Liver (tissue), 9 donors: ENCODE results near the gene SMAP2. TPM values are rescaled to one million over a fixed set of nuclear protein-coding genes. Genes with fewer than 3 reads are reported as not detected.

Source experiments
- DNase-seq: peaks from one replicate; pipeline ENCODE4 v3.0.0-alpha.2; 2017; ENCODE audit warnings: low spot score
- H3K27ac ChIP-seq, 2 donors: one replicate each; pipeline ENCODE4 v1.7.0; 2013; ENCODE audit warnings: inconsistent platforms in 2 of 2, low read length in 2 of 2, control low read depth in 1 of 2, low read depth in 1 of 2, mild to moderate bottlenecking in 1 of 2
- H3K27me3 ChIP-seq, 4 donors: one replicate each; pipeline versions ENCODE4 v1.6.1 to v1.7.0; 2013; ENCODE audit warnings: low read length in 3 of 4, inconsistent platforms in 1 of 4, mild to moderate bottlenecking in 1 of 4, moderate library complexity in 1 of 4; ENCODE audit not compliant: control insufficient read depth in 4 of 4, insufficient read depth in 4 of 4
- H3K36me3 ChIP-seq, 4 donors: one replicate each; pipeline versions ENCODE4 v1.6.1 to v1.7.0; 2013; ENCODE audit warnings: low read length in 3 of 4, mild to moderate bottlenecking in 3 of 4, low read depth in 1 of 4, moderate library complexity in 1 of 4; ENCODE audit not compliant: control insufficient read depth in 4 of 4, insufficient read depth in 3 of 4
- H3K4me1 ChIP-seq, 4 donors: one replicate each; pipeline versions ENCODE4 v1.6.1 to v1.7.0; 2013; ENCODE audit warnings: low read length in 3 of 4, mild to moderate bottlenecking in 3 of 4, moderate library complexity in 1 of 4; ENCODE audit not compliant: control insufficient read depth in 4 of 4, insufficient read depth in 4 of 4
- H3K4me3 ChIP-seq, 3 donors: one replicate each; pipeline versions ENCODE4 v1.6.1 to v1.7.0; 2013; ENCODE audit warnings: low read length in 3 of 3, control low read depth in 1 of 3, low read depth in 1 of 3, mild to moderate bottlenecking in 1 of 3
- H3K9ac ChIP-seq, 2 donors: one replicate each; pipeline ENCODE4 v1.7.0; 2013; ENCODE audit warnings: low read length in 2 of 2, mild to moderate bottlenecking in 2 of 2, moderate library complexity in 2 of 2, control low read depth in 1 of 2, low read depth in 1 of 2
- H3K9me3 ChIP-seq, 4 donors: one replicate each; pipeline versions ENCODE4 v1.6.1 to v1.7.0; 2013; ENCODE audit warnings: low read length in 3 of 4; ENCODE audit not compliant: control insufficient read depth in 4 of 4
- EGR1 ChIP-seq, 2 donors: IDR thresholded peaks; 2 replicates each; pipeline ENCODE4 v1.6.1; 2016 to 2018; ENCODE audit warnings: antibody characterized with exemption in 2 of 2, low read depth in 2 of 2
- GABPA ChIP-seq, 2 donors: IDR thresholded peaks in 1 of 2; conservative IDR thresholded peaks in 1 of 2; 2 replicates each; pipeline ENCODE4 v1.6.1; 2016; ENCODE audit warnings: antibody characterized with exemption in 2 of 2, mild to moderate bottlenecking in 1 of 2, moderate library complexity in 1 of 2
- HNF4G ChIP-seq: IDR thresholded peaks from 2 replicates; pipeline ENCODE4 v1.6.1; 2016; ENCODE audit warnings: antibody characterized with exemption
- JUND ChIP-seq, 2 donors: IDR thresholded peaks; 2 replicates each; pipeline ENCODE4 v1.6.1; 2016; ENCODE audit warnings: antibody characterized with exemption in 2 of 2
- NR2F2 ChIP-seq: IDR thresholded peaks from 2 replicates; pipeline ENCODE4 v1.6.1; 2016; ENCODE audit warnings: antibody characterized with exemption
- RAD21 ChIP-seq, 2 donors: IDR thresholded peaks; 2 replicates each; pipeline ENCODE4 v1.6.1; 2016; ENCODE audit warnings: antibody characterized with exemption in 2 of 2, mild to moderate bottlenecking in 2 of 2
- SP1 ChIP-seq: IDR thresholded peaks from 2 replicates; pipeline ENCODE4 v1.6.1; 2018; ENCODE audit warnings: antibody characterized with exemption, mild to moderate bottlenecking
- YY1 ChIP-seq: IDR thresholded peaks from 2 replicates; pipeline ENCODE4 v1.6.1; 2016; ENCODE audit warnings: antibody characterized with exemption, mild to moderate bottlenecking
- WGBS: extraction: QIAGEN DNeasy Blood & Tissue Kit; methylation state at CpG from one replicate; pipeline ENCODE4 v1.1.7; 2013; 5-methylcytosine and 5-hydroxymethylcytosine counted together
- polyA plus RNA-seq, 2 donors: library from polyadenylated mRNA; stranded (reverse) in 1 of 2; unstranded in 1 of 2; fragments of 200-250 nt in 1 of 2; fragments of >200 nt in 1 of 2; fragmentation: Nextera tagmentation in 1 of 2; extraction: Ambion mirVana in 1 of 2; gene quantifications; one replicate each; pipeline versions ENCODE4 v1.2.1 to v1.2.3, GENCODE V29; 2013 to 2015
- total RNA-seq, 2 donors: library from RNA; depleted of rRNA; stranded (reverse); fragments of >200 nt; gene quantifications; one replicate each; pipeline ENCODE4 v1.2.3, GENCODE V29; 2014
- TF ChIP-seq, protein P1 (sequence below): IDR thresholded peaks from 2 replicates; pipeline ENCODE4 v1.6.1; 2016; ENCODE audit warnings: antibody characterized with exemption, mild to moderate bottlenecking
- TF ChIP-seq, protein P2 (sequence below): IDR thresholded peaks from 2 replicates; pipeline ENCODE4 v1.6.1; 2016; ENCODE audit warnings: antibody characterized with exemption
- TF ChIP-seq, protein P3 (sequence below): IDR thresholded peaks from 2 replicates; pipeline ENCODE4 v1.6.1; 2016; ENCODE audit warnings: antibody characterized with exemption
- donor health status: healthy.
- donor health status: healthy.
- donor health status: healthy.
- donor health status: healthy.
- donor health status: healthy.

Gene SMAP2
- total and polyA plus RNA-seq, 4 donors: 20.0 to 36.8 (median 29.8) TPM

DNA sequence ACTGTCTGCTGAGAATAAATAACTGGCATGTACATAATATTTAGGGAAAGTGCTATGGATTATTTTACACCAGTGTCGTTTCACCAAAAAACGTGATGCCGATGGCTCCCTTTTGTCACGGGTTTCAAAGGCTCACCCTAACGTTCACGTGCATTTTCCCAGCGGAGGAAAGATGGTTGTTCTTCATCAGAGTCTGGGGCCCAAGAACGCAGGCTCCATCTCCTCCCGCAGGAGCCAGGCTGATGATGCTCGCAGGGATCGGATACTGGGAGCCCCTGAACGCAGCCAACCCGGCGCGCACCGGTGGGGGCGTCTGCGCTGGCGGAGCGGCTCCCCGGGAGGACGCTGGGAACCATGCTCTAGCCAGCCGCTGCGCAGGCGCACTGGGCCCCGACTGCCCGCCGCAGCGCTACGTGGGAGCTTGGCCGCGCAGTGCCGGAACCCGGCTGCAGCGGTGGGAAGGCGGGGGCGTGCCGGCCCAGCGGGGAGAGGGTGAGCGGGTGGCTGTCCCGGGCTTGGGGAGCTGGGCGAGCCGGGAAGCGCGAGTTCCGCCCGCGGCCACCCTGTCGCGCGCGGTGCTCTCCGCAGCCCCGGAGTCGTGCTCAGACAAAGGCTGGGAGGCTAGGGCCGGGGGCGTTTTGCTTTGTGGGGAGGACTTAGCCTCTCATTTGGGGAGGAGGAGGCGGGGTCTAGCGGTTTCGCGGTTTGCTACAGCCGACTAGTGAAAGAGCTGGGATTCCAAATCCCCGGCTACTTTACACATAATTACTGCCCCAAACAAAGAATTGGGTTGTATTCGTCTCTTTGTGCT is 76.4 kb downstream of the SMAP2 start, which contains the start of gene ZFP69B:
ZFP69B (plus strand) TSS at position 793 of the 811 bp plus-strand sequence. CDS start 486 bp downstream, outside the sequence.
- Histone ChIP-seq H3K9me3 (peaks cover 2 to 15% (median 6%) of the 10 kb centered on the region in 4 donors), H3K4me1 (peaks cover 0 to 15% (median 7%) of the 10 kb centered on the region in 4 donors), H3K36me3 (no peaks in the 10 kb centered on the region), H3K9ac (peak within 1 kb of the TSS; percentile 9 to 60), H3K4me3 (peak within 1 kb of the TSS; percentile 73 to 78 (median 74)), H3K27me3 (no peaks in the 10 kb centered on the region), H3K27ac (peak within 1 kb of the TSS; percentile 40 to 75)
- TF ChIP-seq YY1 (peak; percentile 56), EGR1 (IDR thresholded peaks at IDR 0.05; ENCODE audit: low read depth in 2 of 2) (peak; percentile 70 to 92)
- TF ChIP-seq, protein P1, sequence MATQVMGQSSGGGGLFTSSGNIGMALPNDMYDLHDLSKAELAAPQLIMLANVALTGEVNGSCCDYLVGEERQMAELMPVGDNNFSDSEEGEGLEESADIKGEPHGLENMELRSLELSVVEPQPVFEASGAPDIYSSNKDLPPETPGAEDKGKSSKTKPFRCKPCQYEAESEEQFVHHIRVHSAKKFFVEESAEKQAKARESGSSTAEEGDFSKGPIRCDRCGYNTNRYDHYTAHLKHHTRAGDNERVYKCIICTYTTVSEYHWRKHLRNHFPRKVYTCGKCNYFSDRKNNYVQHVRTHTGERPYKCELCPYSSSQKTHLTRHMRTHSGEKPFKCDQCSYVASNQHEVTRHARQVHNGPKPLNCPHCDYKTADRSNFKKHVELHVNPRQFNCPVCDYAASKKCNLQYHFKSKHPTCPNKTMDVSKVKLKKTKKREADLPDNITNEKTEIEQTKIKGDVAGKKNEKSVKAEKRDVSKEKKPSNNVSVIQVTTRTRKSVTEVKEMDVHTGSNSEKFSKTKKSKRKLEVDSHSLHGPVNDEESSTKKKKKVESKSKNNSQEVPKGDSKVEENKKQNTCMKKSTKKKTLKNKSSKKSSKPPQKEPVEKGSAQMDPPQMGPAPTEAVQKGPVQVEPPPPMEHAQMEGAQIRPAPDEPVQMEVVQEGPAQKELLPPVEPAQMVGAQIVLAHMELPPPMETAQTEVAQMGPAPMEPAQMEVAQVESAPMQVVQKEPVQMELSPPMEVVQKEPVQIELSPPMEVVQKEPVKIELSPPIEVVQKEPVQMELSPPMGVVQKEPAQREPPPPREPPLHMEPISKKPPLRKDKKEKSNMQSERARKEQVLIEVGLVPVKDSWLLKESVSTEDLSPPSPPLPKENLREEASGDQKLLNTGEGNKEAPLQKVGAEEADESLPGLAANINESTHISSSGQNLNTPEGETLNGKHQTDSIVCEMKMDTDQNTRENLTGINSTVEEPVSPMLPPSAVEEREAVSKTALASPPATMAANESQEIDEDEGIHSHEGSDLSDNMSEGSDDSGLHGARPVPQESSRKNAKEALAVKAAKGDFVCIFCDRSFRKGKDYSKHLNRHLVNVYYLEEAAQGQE: no peak
- WGBS: under 1% methylated on average over 64 of the region's 64 CpGs
- DNase-seq: peak; percentile 90

DNA sequence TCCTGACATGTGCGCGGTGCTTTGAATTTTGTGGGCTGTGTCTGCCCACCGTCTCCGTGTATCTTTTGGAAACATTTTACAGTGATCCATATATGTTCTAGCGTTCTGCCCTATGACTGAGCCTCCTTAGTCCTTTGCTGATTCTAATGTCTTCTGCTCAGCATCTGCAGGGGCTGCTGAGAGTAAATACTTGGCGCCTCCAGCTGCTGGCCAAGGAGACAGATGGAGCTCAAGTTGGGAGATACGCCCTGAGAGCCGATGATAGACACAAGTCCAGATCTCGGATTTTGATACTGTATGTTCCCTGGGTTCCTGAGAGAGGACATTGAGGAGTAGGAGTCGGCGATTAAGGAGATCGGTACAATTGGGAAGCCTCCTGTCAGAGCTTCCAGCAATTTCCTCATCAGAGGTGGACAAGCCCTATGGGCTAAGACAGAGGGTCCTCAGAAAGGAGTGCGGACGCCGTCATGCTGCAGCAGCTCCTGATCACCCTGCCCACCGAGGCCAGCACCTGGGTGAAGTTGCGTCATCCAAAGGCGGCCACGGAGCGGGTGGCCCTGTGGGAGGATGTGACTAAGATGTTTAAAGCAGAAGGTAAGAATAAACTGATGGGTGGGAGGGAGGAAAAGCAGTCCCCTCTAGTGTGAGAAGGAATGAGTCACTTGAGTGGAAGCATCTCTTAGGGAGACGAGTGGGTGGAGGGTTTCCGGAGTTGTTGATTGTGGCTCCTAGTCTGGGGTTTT is 77.1 kb downstream of the SMAP2 start:
- H3K9ac ChIP-seq: peak overlapping the region; percentile 8 to 60
- H3K4me3 ChIP-seq: peak overlapping the region; percentile 50 to 78 (median 73)
- H3K36me3 ChIP-seq: no peaks in the 10 kb centered on the region
- peak; percentile 33 for DNase-seq
- TF ChIP-seq EGR1 (IDR thresholded peaks at IDR 0.05; ENCODE audit: low read depth in 2 of 2) (no peak), JUND (IDR thresholded peaks at IDR 0.05) (no peak), SP1 (no peak), RAD21 (IDR thresholded peaks at IDR 0.05) (no peak), HNF4G (no peak), YY1 (no peak), GABPA (IDR thresholded peaks at IDR 0.05 in 1 of 2, conservative IDR thresholded peaks at IDR 0.05 in 1 of 2) (no peak), NR2F2 (no peak)
- peak overlapping the region; percentile 40 to 75 for H3K27ac ChIP-seq
- H3K27me3 ChIP-seq: no peaks in the 10 kb centered on the region
- WGBS: 28% methylated on average over 22 of the region's 22 CpGs
- H3K9me3 ChIP-seq: peaks cover 6 to 14% (median 8%) of the 10 kb centered on the region in 4 donors
- peaks cover 0 to 15% (median 7%) of the 10 kb centered on the region in 4 donors for H3K4me1 ChIP-seq

DNA sequence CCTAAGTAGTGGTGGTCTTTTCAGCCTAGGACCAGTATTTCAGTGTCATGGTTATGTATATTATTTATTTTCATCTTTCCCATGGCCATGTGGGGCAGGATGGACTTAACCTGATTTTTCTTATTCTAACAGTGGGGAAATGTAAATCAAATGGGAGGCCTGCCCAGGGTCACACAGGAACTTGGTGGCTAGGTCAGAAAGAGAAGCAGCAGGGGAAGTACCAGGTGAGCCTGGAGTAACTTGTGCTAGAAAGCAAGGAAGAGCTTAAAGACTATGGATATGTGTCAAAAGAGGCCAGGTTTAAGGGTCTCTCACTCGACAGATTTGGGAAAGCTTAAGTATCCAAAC is 77.7 kb downstream of the SMAP2 start:
- H3K36me3 ChIP-seq: no peaks in the 10 kb centered on the region
- no peak for TF ChIP-seq HNF4G
- TF ChIP-seq, protein P2, sequence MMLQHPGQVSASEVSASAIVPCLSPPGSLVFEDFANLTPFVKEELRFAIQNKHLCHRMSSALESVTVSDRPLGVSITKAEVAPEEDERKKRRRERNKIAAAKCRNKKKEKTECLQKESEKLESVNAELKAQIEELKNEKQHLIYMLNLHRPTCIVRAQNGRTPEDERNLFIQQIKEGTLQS: no peak
- TF ChIP-seq, protein P3, sequence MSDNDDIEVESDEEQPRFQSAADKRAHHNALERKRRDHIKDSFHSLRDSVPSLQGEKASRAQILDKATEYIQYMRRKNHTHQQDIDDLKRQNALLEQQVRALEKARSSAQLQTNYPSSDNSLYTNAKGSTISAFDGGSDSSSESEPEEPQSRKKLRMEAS: no peak
- no peaks in the 10 kb centered on the region for H3K27me3 ChIP-seq
- no peak overlapping the region for H3K27ac ChIP-seq
- H3K9ac ChIP-seq: no peak overlapping the region
- H3K4me1 ChIP-seq: peaks cover 0 to 15% (median 7%) of the 10 kb centered on the region in 4 donors
- WGBS: 93% methylated on average over 1 of the region's 1 CpG
- DNase-seq: no peak
- H3K9me3 ChIP-seq: peaks cover 6 to 14% (median 8%) of the 10 kb centered on the region in 4 donors
- H3K4me3 ChIP-seq: no peak overlapping the region
